ENCODE data around the gene PARVB.

PARVB gene

GRCh38 chr22:44214764-44215163 lies 190.7 kb downstream of the PARVB start:
- Histone ChIP-seq H3K4me3 (ENCODE audit: low read depth, low read length) (no peak overlapping the region), H3K27ac (ENCODE audit: extremely low read depth, low read depth, low read length) (no peak overlapping the region), H3K4me1 (ENCODE audit: control insufficient read depth, insufficient read depth, low read length) (no peaks in the 10 kb centered on the region), H3K36me3 (ENCODE audit: control insufficient read depth in 2 of 2, insufficient read depth in 1 of 2, low read length in 2 of 2) (no peaks in the 10 kb centered on the region), H3K9me3 (ENCODE audit: control insufficient read depth, insufficient read depth, low read depth, low read length) (no peaks in the 10 kb centered on the region)
- CTCF ChIA-PET = no interaction called here
- no peak for TF ChIP-seq ZFP37 (tag by site-specific recombination; IDR thresholded peaks at IDR 0.05)
- TF ChIP-seq ZNF791 (tag by site-specific recombination; IDR thresholded peaks at IDR 0.05) = no peak
- no peak for TF ChIP-seq KLF8 (tag by site-specific recombination; IDR thresholded peaks at IDR 0.05)
- TF ChIP-seq ZNF518A (tag by site-specific recombination; conservative IDR thresholded peaks at IDR 0.05; ENCODE audit: low read depth) = no peak
- no peak for TF ChIP-seq ZNF404 (tag by site-specific recombination; IDR thresholded peaks at IDR 0.05)
- TF ChIP-seq ZNF114 (tag by site-specific recombination; IDR thresholded peaks at IDR 0.05) = no peak
- no peak for TF ChIP-seq ZNF23 (tag by site-specific recombination; IDR thresholded peaks at IDR 0.05; ENCODE audit: borderline replicate concordance)
- no peak for TF ChIP-seq ZNF645 (tag by site-specific recombination; IDR thresholded peaks at IDR 0.05)
- TF ChIP-seq ZNF184 (tag by site-specific recombination; IDR thresholded peaks at IDR 0.05) = no peak
- no peak for TF ChIP-seq ZNF701 (tag by site-specific recombination; IDR thresholded peaks at IDR 0.05)
- TF ChIP-seq ZNF626 (tag by site-specific recombination; IDR thresholded peaks at IDR 0.05) = no peak
- TF ChIP-seq INSM2 (tag by site-specific recombination; IDR thresholded peaks at IDR 0.05) = no peak
- no peak for TF ChIP-seq ZNF830 (tag by site-specific recombination; IDR thresholded peaks at IDR 0.05; ENCODE audit: low read depth)
- no peak for TF ChIP-seq ZNF521 (tag by site-specific recombination; IDR thresholded peaks at IDR 0.05)
- no peak for TF ChIP-seq ZFHX2 (tag by site-specific recombination; conservative IDR thresholded peaks at IDR 0.05)
- TF ChIP-seq GLIS1 (tag by site-specific recombination; IDR thresholded peaks at IDR 0.05) = no peak
- TF ChIP-seq PRDM4 (tag by site-specific recombination; IDR thresholded peaks at IDR 0.05) = no peak
- no peak for TF ChIP-seq SP7 (tag by site-specific recombination; IDR thresholded peaks at IDR 0.05)
- POLR2A ChIA-PET = no interaction called here

Measured in HEK293 (cell line).